GM23338 (cell line): ENCODE measurements around the gene FAM241A.

Source experiments
- CTCF ChIP-seq, 2 experiments: fragments of 200-600 bp in 1 of 2; sonication (generic) in 1 of 2; conservative IDR thresholded peaks; 2 replicates each; pipeline versions ENCODE4 v1.5.1 to v1.6.1; 2016 to 2017; ENCODE audit warnings: antibody characterized with exemption in 2 of 2, low read depth in 2 of 2, mild to moderate bottlenecking in 2 of 2, moderate library complexity in 1 of 2
- REST ChIP-seq: IDR thresholded peaks from one replicate; pipeline ENCODE4 v1.6.1; 2018; ENCODE audit warnings: antibody characterized with exemption; ENCODE audit not compliant: unreplicated experiment
- ZNF114 ChIP-seq: fragments of 250-450 bp; sonication (Bioruptor Pico); IDR thresholded peaks from 2 replicates; pipeline ENCODE4 v1.5.0; 2020; ENCODE audit warnings: mild to moderate bottlenecking, moderate library complexity
- ZNF331 ChIP-seq: fragments of 250-450 bp; sonication (Bioruptor Pico); IDR thresholded peaks from 2 replicates; pipeline ENCODE4 v1.5.0; 2020; ENCODE audit warnings: low read depth, mild to moderate bottlenecking, moderate library complexity

GRCh38 chr4:112120021-112120420, 25.2 kb upstream of the FAM241A start:
- no peak for TF ChIP-seq CTCF (conservative IDR thresholded peaks at IDR 0.05; ENCODE audit: low read depth in 2 of 2)
- no peak for TF ChIP-seq ZNF331 (CRISPR knock-in tag)
- no peak for TF ChIP-seq ZNF114 (CRISPR knock-in tag)
- no peak for TF ChIP-seq REST
